Vagina (tissue), 2 donors: ENCODE results near the gene APOL4. TPM values are rescaled to one million over a fixed set of nuclear protein-coding genes. Genes with fewer than 3 reads are reported as not detected.

Source experiments
- DNase-seq, 2 donors: peaks; one replicate each; pipeline ENCODE4 v3.0.0-alpha.2; 2017; ENCODE audit errors: extremely low spot score in 2 of 2
- H3K27ac ChIP-seq: fragments of 200-600 bp; sonication (generic); one replicate; pipeline ENCODE4 v1.5.1; 2019
- H3K27me3 ChIP-seq: fragments of 200-600 bp; sonication (generic); one replicate; pipeline ENCODE4 v1.5.1; 2019
- H3K36me3 ChIP-seq, 2 donors: fragments of 200-600 bp; sonication (generic); one replicate each; pipeline ENCODE4 v1.5.1; 2017 to 2019
- H3K4me1 ChIP-seq: fragments of 200-600 bp; sonication (generic); one replicate; pipeline ENCODE4 v1.5.1; 2019
- H3K4me3 ChIP-seq, 2 donors: fragments of 200-600 bp; sonication (generic); 1 replicate in 1 of 2; 2 replicates in 1 of 2; pipeline ENCODE4 v1.5.1; 2016 to 2019
- H3K9me3 ChIP-seq: fragments of 200-600 bp; sonication (generic); one replicate; pipeline ENCODE4 v1.5.1; 2019
- CTCF ChIP-seq, 3 experiments: fragments of 450-650 bp in 2 of 3; fragments of 200-600 bp in 1 of 3; sonication (generic) in 1 of 3; IDR thresholded peaks; one replicate each; pipeline ENCODE4 v1.5.1; 2017 to 2019; ENCODE audit warnings: antibody characterized with exemption in 3 of 3, mild to moderate bottlenecking in 2 of 3, moderate library complexity in 2 of 3
- POLR2A ChIP-seq, 2 donors: fragments of 450-650 bp; IDR thresholded peaks; one replicate each; pipeline ENCODE4 v1.6.1; 2017; ENCODE audit warnings: antibody characterized with exemption in 2 of 2, mild to moderate bottlenecking in 2 of 2, moderate library complexity in 2 of 2
- POLR2AphosphoS5 ChIP-seq, 2 donors: sonication (generic); formaldehyde crosslinking; IDR thresholded peaks; one replicate each; pipeline ENCODE4 v1.9.0; 2017; ENCODE audit warnings: antibody characterized with exemption in 2 of 2, mild to moderate bottlenecking in 2 of 2, low read depth in 1 of 2; ENCODE audit not compliant: insufficient read depth in 1 of 2
- intact Hi-C: fragments of 100-400 bp; cut with DNase I; formaldehyde crosslinking; loops from one replicate; pipeline ENCODE4 v1.15.1; 2023
- total RNA-seq: library from RNA; depleted of rRNA; stranded (reverse); fragments of >200 nt; gene quantifications from one replicate; pipeline ENCODE4 v1.2.3, GENCODE V29; 2016

The APOL4 gene
- total RNA-seq, 1 donor from 2014 or later, result 4.2 TPM

GRCh38 chr22:36184433-36185025 lies 17.1 kb downstream of the APOL4 start:
- H3K27ac ChIP-seq, result no peak overlapping the region
- intact Hi-C loops, result loop anchor here (5.0 kb wide), 1 partner anchor 42 kb away; no protein-coding TSS in a partner anchor
- no peaks in the 10 kb centered on the region for H3K36me3 ChIP-seq
- H3K9me3 ChIP-seq, result no peaks in the 10 kb centered on the region
- H3K27me3 ChIP-seq, result no peaks in the 10 kb centered on the region
- no peak for DNase-seq
- no peak overlapping the region for H3K4me3 ChIP-seq
- H3K4me1 ChIP-seq, result no peaks in the 10 kb centered on the region
- TF ChIP-seq POLR2A (IDR thresholded peaks at IDR 0.05) (no peak), CTCF (IDR thresholded peaks at IDR 0.05) (no peak)

GRCh38 chr22:36183446-36183845 lies 18.2 kb downstream of the APOL4 start:
- no peak overlapping the region for H3K4me3 ChIP-seq
- H3K27ac ChIP-seq, result no peak overlapping the region
- DNase-seq, result no peak
- TF ChIP-seq POLR2A (IDR thresholded peaks at IDR 0.05) (no peak), POLR2AphosphoS5 (IDR thresholded peaks at IDR 0.05; ENCODE audit: insufficient read depth in 1 of 2, low read depth in 1 of 2) (no peak), CTCF (IDR thresholded peaks at IDR 0.05) (no peak)
- no peaks in the 10 kb centered on the region for H3K27me3 ChIP-seq
- H3K9me3 ChIP-seq, result no peaks in the 10 kb centered on the region
- H3K36me3 ChIP-seq, result no peaks in the 10 kb centered on the region
- intact Hi-C loops, result loop anchor here (5.0 kb wide), 1 partner anchor 41 kb away; no protein-coding TSS in a partner anchor
- no peaks in the 10 kb centered on the region for H3K4me1 ChIP-seq

GRCh38 chr22:36182857-36183256 lies 18.8 kb downstream of the APOL4 start:
- TF ChIP-seq POLR2A (IDR thresholded peaks at IDR 0.05) (no peak), CTCF (IDR thresholded peaks at IDR 0.05) (no peak), POLR2AphosphoS5 (IDR thresholded peaks at IDR 0.05; ENCODE audit: insufficient read depth in 1 of 2, low read depth in 1 of 2) (no peak)
- no peak for DNase-seq
- H3K9me3 ChIP-seq, result no peaks in the 10 kb centered on the region
- no peaks in the 10 kb centered on the region for H3K36me3 ChIP-seq
- H3K27ac ChIP-seq, result no peak overlapping the region
- no peak overlapping the region for H3K4me3 ChIP-seq
- H3K27me3 ChIP-seq, result no peaks in the 10 kb centered on the region
- H3K4me1 ChIP-seq, result no peaks in the 10 kb centered on the region
- intact Hi-C loops, result loop anchor here (5.0 kb wide), 1 partner anchor 41 kb away; no protein-coding TSS in a partner anchor

- no peak for TF ChIP-seq POLR2A (IDR thresholded peaks at IDR 0.05)
- DNase-seq, result no peak
- no peaks in the 10 kb centered on the region for H3K9me3 ChIP-seq
- no peaks in the 10 kb centered on the region for H3K36me3 ChIP-seq
- intact Hi-C loops, result loop anchor here (5.0 kb wide), 1 partner anchor 40 kb away; no protein-coding TSS in a partner anchor
- H3K4me1 ChIP-seq, result no peaks in the 10 kb centered on the region
- no peaks in the 10 kb centered on the region for H3K27me3 ChIP-seq
- H3K27ac ChIP-seq, result no peak overlapping the region
- no peak overlapping the region for H3K4me3 ChIP-seq
Observed at GRCh38 chr22:36182056-36182455, 19.6 kb downstream of the APOL4 start.

GRCh38 chr22:36180928-36181327 lies 20.7 kb downstream of the APOL4 start:
- Histone ChIP-seq H3K4me3 (no peak overlapping the region), H3K27ac (no peak overlapping the region), H3K9me3 (no peaks in the 10 kb centered on the region), H3K27me3 (no peaks in the 10 kb centered on the region), H3K36me3 (no peaks in the 10 kb centered on the region), H3K4me1 (no peaks in the 10 kb centered on the region)
- no peak for TF ChIP-seq CTCF (IDR thresholded peaks at IDR 0.05)
- no peak for TF ChIP-seq POLR2AphosphoS5 (IDR thresholded peaks at IDR 0.05; ENCODE audit: insufficient read depth in 1 of 2, low read depth in 1 of 2)
- no peak for TF ChIP-seq POLR2A (IDR thresholded peaks at IDR 0.05)
- intact Hi-C loops, result loop anchor here (5.0 kb wide), 1 partner anchor 39 kb away; no protein-coding TSS in a partner anchor
- no peak for DNase-seq
